HG03064 (cell line): ENCODE results near the gene MEG3.

Source experiments
- ATAC-seq: cut with Tn5 transposase; IDR thresholded peaks from one replicate; pipeline ENCODE4 v1.9.1; 2021; ENCODE audit warnings: low read depth; ENCODE audit not compliant: unreplicated experiment

The MEG3 gene

DNA sequence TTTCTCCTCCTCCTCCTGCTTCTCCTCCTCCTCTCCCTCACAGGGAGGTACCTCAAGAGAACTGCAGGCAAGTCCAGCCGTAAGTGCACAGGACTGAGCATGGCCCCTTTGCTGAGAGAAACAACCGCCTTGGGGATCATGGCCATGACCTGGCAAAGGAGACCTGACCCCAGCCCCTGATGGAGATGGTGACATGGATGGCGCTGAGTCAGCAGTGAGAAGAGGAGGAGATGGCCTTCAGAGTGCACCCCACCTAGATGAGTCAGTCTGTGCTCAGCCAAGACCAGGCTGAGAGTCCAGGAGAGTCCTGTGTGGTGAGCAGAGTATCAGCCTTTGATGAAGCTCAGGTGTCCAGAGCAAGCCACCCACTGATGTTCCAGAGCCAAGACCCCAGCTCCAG is 36.4 kb downstream of the MEG3 start:
- ATAC-seq, result no peak

DNA sequence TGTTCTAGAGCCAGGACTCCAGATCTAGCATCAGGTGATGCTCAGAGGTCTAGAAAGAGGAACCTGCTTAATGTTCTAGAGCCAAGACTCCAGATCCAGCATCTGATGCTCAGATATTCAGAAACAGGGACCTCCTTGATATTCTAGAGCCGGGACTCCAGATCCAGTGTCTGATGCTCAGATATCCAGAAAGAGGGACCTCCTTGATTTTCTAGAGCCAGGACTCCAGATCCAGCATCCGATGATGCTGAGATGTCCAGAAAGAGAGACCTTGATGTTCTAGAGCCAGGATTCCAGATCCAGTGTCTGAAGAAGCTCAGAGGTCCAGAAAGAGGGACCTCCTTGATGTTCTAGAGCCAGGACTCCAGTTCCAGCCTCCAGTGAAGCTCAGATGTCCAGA is 36.9 kb downstream of the MEG3 start:
- no peak for ATAC-seq

DNA sequence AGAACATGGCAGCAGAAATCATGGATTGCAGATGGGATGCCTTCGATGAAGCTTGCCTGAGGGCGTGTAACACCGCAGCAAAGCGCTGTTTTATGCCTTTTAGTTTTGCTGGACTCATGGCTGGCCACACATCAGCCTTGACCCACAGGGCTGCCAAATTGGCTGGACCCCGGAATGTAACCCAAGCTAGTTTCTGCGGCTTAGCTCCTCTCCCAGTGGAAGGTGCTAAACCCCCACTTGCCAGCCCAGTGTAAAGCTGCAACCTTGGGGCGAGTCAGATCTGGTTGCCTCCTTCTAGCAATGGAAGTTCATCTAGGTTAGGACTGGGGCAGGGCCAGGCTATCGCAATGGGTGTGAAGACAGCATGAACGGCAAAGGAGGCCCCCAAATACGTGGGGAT is 38.3 kb downstream of the MEG3 start:
- no peak for ATAC-seq

DNA sequence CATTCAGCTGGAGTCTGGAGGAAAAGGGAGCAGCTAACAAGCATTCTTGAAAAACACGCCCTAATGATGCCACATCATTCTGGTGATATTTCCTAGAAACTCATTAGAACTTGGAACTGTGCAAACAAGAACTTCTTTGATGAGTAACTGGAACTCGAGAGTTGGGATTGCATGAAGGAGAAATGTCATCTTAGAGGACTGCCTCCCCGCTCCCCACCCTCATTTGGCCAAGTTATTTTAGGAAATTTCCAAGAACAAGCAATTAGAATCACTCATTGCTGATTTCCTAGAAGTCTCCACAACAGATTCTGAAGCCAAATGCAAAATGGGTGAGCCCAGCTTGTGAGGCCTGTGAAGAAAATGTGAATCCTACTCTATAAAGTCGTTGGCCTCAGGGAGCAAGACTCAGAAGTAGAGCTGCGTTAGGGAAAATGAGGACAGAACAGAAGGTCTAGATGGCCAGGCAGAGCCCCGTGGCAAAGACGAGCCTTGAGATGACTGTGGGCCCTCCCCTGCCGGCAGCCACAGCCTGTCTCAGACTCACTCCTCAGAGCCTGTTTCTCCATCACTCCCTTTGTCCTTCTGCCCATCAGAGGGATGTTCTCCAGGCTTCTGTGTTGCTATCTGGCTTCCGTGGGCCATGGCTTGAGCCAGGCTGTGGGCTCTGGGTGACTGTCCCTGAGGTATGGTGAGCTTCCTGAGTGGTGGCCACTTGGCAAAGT is 39.2 kb downstream of the MEG3 start:
- no peak for ATAC-seq

DNA sequence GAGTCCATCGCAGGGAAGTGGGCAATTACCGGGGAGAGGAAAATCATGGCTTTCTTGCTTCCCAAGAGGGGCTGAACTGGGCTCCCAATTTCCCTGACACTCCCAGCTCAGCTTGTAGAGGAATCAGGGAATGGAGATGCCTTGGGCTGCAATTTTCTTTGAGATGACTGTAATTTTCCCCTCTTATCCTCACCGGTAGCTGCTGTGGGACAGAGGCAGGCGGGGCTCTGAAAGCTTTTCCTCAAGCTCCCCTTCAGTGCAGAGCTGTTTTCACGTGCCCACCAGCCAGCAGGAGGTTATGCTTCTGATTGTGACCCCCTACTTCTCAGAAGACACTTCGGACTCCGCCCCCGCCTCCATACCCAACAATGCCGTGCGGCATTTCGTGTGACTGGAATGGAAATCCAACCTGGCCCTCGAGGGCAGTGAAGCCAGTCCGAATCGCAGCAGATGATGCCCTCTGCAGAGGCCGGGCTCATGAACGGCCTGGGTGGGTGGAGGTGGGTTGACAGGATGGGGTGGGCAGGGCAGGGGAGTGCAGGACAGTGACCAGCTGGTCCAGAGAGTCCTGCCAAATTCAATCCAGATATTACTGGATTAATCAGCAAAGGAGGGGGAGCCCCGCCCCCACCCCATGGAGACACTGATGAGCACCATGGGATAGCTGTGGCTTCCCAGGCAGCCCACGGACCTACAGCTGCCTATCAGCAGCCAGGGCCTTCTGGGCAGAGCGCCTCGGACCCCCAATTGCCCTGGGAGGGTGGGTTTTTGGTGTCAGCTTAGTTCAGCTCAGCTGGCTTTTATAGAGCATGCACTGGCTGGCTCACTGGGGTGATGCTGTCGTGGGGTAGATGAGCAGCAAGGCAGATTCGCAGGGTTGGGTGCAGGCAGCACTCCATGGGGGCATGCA is 40.0 kb downstream of the MEG3 start:
- ATAC-seq, result no peak

DNA sequence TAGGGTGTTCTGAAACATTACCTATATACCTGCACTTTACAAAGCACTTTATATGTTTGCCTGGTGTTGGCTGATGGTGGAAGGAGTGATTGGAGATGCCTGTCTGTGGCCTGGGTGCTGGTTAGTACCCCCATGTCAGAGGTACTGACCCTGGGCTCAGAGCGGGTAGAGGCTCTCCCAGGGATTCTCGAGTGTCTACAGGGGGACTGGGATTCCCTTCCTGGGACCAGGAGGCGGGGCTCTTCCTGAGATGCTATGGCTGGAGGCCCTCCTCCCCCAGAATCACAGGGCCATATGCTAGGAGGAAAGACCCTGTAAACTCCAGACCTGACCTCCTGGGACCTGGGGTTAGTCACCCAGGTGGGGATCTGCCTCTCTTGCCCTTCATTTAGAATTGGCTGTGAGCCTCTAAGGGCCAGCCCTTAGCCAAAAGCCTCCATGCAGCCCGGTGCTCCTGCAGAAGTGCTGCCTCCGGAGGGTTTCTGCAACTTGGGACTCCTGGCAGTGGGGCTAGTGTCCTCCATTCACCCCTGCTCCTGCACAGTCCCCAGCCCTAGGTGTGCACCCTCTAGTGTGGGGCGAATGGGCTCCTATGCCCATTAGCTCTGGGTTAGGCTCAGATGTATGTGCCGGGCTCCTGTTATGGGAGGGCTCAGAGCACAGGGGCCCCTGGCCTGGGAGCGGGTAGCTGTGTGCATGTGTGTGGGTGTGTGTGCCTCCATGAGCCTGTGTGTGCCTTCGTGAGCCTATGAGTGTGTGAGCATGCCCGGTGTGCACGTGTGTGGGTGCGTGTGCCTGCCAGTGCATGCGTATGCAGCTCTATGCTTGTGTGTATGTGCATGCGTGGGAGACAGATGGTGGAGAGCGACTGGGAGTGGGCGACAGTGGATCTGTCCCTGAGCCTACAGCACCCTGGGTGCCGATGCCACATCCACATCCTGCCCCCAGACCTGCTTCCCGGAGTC is 41.0 kb downstream of the MEG3 start:
- no peak for ATAC-seq

DNA sequence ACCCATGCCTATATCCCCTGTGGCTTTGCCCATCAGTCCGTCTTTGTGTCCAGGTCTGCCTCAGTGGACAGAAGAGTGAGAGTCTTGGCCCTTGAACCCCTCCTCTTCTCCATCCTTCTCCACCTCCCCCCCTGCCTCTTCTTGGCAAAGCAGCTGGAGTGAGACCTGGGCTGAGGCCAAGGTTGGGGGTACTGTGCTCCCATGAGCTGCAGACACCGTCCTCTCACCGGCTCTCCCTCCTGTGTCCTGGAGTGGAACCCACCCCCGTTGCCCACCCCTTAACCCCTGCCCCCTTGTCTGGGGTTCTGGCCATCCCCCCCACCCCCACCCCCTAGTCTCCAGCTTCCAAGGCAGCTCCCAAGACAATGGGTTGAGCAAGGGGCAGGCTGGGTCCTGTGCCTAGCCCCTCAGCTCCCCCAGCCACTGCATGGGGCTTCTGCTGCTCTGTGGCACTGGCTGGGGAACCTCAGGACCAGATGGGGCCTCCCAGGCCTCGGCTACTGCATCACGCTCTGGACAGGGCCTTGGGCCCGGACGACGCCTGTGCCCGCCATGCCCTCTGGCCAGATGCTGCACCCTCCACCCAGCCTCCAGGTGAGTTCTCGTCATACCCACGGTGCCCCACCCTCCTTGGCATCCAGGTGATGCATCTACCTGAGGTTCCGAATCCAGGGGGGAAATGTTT is 41.9 kb downstream of the MEG3 start:
- ATAC-seq, result no peak

DNA sequence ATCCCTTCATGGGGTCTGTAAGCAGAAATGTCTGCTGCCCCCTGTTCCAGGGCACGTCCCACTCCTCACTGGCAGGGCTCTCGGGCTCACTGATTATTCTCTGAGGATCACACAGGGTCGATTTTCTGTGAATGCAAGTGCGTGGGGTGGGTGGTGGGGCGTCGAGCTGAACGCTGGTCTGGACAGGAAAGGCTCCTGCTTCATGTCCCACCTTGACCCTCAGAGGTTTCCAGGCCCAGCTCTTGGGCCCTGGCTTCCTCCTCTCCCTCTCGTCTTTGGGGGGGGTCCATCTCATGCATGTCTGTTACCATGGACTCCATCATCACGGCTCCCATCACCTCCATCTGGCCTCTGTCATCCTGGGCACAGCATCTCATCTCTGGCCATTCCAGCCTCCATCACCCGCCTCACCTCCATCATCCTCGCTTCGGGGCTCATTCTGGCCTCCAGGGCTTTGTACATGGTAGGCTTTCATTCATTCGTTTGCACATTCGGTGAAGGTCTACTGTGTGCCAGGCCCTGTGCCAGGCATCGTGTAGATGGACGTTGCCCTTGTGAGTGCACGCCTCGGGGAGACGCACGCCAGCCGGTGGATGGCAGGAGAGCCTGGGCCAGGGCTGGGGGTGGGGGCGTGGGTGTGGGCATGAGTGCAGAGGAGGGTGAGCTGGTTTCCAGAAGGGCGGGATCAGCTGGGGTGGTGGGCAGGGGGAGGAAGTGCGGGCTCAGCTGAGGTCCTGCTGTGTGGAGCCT is 42.9 kb downstream of the MEG3 start:
- no peak for ATAC-seq

DNA sequence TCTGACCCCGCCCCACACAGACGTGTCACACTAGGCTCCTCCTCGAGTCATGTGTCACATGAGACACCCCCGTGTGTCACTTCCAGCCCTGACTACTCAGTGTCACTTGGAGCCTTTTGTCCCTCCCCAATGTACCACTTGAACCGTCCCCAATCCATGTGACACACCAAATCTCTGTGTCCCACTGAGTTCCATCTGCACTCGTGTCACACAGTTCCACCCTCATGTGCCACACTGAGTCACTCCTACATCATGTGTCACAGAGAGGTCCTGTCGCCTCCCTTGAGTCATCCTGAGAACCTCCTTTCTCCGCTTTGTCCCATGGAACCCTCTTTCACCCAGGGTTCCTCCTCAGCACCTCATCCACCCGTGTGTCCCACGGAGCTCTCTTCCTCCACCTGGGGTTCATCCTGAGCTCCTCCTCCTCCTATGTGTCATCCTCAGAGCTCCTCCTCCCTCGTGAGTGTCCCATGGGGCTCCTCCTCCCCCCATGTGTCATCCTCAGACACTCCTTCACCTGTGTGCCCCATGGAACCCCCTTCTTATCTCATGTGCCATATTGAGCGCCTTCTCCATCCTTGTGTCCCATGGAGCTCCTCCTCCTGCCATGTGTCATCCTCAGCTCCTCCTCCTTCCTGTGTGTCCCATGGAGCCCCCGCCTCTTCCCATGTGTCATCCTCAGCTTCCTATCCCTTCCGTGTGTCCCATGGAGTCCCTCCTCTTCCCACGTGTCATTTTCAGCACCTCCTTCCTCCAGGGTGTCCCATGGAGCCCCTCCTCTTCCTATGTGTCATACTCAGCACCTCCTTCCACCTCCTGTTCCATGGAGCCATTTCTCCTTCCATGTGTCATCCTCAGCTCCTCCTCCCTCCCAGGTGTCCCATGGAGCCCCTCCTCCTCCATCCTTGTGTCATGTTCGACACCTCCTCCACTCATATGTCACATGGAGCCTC is 45.6 kb downstream of the MEG3 start:
- no peak for ATAC-seq

DNA sequence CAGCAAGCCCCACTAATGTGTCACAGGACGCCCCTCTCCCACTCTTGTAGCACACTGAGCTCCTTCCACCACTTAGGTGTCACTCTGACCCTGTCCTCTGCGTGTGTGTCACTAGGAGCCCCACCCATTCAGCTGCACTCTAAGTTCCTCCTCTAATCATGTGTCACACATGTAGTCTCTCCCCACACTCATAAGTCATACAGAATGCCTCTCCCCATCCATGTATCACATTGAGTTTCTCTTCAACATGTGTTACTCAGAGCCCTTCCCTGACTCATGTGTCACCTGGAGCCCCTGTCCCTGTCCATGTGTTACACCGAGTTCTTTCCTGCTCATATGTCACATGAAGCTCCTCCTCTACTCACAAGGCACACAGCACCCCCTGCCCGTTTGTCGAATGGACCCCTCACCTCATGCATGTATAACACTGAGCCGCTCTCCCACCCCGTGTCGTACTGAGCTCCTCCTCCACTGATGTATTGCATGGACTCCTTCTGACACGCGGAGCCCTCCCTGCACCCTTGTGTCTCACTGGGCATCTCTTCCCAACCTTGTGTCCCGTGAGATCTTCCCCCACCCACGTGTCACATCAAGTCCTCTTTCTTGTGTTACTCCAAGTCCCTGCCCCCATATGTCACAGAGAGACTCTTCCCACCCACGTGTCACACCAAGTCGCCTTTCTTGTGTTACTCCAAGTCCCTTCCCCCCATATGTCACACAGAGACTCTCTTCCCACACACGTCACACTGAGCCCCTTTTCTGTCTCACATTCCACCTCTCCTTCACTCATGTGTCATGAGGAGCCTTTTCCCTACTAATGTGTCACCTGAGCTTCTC is 46.6 kb downstream of the MEG3 start:
- no peak for ATAC-seq

DNA sequence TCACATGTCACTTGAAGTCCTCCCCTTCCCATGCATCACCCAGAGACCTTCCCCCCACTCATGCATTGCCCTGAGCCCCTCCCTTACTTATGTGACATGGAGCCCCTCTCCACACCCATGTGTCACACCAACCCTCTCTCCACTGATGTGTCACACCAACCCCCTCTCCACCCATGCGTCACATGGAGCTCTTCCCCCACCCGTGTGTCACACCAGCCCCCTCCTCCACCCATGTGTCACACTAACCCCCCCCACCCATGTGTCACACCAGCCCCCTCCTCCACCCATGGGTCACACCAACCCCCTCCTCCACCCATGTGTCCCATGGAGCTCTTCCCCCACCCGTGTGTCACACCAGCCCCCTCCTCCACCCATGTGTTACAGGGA is 47.2 kb downstream of the MEG3 start:
- ATAC-seq, result no peak

DNA sequence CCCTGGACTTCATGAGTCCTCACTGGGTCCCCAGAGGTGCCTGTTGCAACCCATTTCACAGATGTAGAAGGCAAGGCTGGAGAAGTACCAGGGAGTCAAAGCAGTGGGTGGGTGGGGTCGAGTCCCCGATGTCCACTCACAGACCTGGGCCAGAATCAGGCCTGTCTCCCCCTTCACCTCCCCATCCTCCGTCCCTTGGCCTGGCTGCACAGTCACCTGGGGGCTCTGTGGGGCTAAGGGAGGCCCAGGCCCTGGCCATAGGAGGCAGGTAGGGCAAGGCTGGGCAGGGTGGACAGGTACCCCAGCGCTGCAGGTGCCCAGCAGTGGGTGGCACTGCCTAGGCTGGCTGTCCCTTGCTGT is 48.1 kb downstream of the MEG3 start:
- no peak for ATAC-seq

DNA sequence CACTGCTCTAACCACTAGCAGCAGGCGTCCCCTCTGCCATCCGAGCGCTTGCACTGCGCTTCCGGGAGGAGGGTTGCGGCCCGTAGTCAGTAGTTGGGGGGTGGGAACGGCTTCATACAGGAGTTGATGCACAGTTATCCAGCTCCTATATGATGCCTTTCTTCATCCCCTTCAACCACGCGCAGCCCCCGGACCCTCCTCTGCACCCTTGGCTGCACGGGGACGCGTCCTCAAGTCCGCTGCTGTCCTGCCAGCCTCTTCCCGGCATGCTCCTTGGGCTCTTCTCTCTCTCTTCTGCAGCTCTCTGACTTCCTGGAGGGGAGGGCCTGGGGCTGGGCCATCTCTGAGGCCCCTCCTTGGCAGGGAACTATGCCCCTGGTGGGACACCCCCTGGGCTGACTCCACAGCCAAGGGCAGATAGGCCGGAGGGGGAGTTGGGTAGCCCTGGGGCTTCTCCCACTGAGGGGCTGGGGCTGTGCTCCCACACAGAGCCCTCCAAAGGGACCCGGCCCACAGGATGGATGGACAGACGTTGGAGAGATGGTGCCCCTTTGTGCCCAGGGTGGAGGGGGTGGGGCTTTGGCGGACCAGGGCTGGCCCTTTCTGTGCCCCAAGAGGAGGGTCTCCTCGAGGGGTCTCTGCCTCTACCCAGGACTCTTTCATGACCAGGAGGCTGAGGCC is 48.6 kb downstream of the MEG3 start:
- ATAC-seq, result no peak

DNA sequence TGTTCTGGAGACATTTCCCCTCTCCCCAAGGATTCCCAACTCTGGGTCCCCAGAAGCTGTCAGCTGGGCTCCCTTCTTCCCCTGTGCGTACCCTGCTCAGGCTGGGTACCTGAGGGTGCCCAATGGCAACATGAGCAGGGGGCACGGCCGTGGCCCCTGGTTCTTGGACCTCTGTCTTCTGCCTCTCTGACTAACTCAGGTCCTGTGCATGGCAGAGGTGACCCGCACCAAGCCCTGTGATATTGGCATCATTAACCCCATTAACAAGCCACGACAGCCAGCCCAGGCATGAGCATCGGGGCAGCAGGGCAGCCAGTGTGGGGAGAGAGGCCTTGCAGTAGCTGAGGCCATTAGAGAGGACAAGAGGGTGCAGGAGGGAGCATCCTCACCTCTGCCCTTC is 49.2 kb downstream of the MEG3 start:
- no peak for ATAC-seq

DNA sequence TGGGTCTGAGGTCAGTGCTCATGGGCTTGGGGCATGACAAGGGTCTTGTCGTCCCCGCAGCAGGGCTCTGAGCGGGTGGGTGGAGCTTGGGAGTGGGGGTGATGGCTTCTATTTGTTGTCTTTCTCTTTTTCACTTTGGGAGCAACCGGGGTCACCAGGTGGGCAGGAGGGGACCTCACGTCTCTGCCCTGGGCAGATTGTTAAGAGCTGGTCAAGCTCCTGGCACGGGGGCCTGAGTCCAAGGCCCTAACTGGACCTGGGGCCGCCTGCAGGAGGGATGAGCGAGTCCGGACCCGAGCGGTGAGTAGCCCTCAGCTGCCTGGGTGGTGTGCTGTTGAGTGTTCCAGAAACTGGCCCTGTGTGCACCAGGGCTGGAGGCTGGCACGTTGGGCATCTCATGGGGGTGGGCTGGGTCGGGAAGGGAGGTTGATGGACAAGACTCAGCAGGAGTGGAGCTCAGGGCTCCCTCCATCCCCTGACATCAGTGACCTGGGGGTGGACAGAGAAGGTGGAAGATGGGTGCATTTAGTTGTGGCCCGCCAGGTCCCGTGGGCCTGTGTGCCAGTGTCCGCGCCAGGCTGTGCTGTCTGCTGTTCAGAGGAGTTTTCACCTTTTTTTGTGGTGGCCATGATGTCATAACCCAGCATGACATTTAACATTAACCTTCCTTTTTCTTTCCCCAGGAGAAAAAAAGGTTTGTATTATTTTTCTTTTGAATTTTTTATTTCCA is 50.1 kb downstream of the MEG3 start:
- no peak for ATAC-seq
